Raji (cell line): ENCODE results near the gene OR52E8.

Source experiments
- POLR2A ChIP-seq: IDR thresholded peaks from 2 replicates; pipeline ENCODE4 v1.6.1; 2011; ENCODE audit warnings: low read depth, low read length, control low read depth; ENCODE audit not compliant: insufficient read depth

OR52E8 gene

GRCh38 chr11:5831196-5831829 is 26.2 kb downstream of the OR52E8 start:
- no peak for TF ChIP-seq POLR2A

- no peak for TF ChIP-seq POLR2A
Measured at GRCh38 chr11:5818245-5818886, 39.1 kb downstream of the OR52E8 start.

- no peak for TF ChIP-seq POLR2A
Measured at GRCh38 chr11:5815534-5815933, 42.0 kb downstream of the OR52E8 start.

- TF ChIP-seq POLR2A: no peak
Measured at GRCh38 chr11:5809905-5810795, 47.3 kb downstream of the OR52E8 start.

- TF ChIP-seq POLR2A: no peak
Measured at GRCh38 chr11:5809122-5809519, 48.4 kb downstream of the OR52E8 start.

GRCh38 chr11:5808500-5809121 is 48.9 kb downstream of the OR52E8 start, which contains the start of gene OR52N2:
OR52N2 (plus strand) TSS chr11:5808924; CDS start chr11:5820336, 11,412 bp downstream.
- no peak for TF ChIP-seq POLR2A

GRCh38 chr11:5807580-5807979 is 49.9 kb downstream of the OR52E8 start:
- no peak for TF ChIP-seq POLR2A
